ENCODE data around the gene EMC9. TPM values are rescaled to one million over a fixed set of nuclear protein-coding genes. Genes with fewer than 3 reads are reported as not detected.

The EMC9 gene
- total RNA-seq, 1 experiment from 2014 or later: 42.0 TPM

DNA sequence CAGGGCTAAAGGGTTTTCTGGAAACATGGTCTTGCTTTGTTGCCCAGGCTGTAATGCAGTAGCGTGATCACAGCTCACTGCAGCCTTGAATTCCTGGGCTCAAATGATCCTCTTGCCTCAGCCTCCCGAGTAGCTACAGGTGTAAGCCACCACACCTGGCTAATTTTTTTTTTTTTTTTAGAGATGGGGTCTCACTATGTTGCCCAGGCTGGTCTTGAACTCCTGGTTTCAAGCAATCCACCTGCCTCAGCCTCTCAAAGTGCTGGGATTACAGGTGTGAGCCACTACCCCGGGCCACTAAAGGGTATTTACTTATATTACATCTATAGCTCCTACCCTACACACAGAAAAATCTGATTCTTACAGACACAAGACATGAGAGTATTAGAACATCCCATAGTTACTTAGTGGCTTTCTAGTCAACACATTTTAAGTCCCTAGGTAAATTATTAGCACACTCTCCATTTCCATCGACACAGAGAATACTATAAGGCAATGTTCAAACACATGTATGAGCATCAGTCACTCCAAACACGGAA is 33.0 kb downstream of the EMC9 start (continued):
- TF ChIP-seq, protein P1, sequence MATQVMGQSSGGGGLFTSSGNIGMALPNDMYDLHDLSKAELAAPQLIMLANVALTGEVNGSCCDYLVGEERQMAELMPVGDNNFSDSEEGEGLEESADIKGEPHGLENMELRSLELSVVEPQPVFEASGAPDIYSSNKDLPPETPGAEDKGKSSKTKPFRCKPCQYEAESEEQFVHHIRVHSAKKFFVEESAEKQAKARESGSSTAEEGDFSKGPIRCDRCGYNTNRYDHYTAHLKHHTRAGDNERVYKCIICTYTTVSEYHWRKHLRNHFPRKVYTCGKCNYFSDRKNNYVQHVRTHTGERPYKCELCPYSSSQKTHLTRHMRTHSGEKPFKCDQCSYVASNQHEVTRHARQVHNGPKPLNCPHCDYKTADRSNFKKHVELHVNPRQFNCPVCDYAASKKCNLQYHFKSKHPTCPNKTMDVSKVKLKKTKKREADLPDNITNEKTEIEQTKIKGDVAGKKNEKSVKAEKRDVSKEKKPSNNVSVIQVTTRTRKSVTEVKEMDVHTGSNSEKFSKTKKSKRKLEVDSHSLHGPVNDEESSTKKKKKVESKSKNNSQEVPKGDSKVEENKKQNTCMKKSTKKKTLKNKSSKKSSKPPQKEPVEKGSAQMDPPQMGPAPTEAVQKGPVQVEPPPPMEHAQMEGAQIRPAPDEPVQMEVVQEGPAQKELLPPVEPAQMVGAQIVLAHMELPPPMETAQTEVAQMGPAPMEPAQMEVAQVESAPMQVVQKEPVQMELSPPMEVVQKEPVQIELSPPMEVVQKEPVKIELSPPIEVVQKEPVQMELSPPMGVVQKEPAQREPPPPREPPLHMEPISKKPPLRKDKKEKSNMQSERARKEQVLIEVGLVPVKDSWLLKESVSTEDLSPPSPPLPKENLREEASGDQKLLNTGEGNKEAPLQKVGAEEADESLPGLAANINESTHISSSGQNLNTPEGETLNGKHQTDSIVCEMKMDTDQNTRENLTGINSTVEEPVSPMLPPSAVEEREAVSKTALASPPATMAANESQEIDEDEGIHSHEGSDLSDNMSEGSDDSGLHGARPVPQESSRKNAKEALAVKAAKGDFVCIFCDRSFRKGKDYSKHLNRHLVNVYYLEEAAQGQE (IDR thresholded peaks at IDR 0.05; ENCODE audit: low read depth): no peak
- TF ChIP-seq TCF7L2 (IDR thresholded peaks at IDR 0.05; ENCODE audit: borderline replicate concordance, extremely low read depth, insufficient read depth, insufficient read length) (no peak), CTCF (IDR thresholded peaks at IDR 0.05 in 2 of 3, conservative IDR thresholded peaks at IDR 0.05 in 1 of 3; ENCODE audit: borderline replicate concordance in 1 of 3, insufficient read depth in 1 of 3, low read depth in 2 of 3, low read length in 2 of 3) (no peak), ZFX (IDR thresholded peaks at IDR 0.05) (no peak)

DNA sequence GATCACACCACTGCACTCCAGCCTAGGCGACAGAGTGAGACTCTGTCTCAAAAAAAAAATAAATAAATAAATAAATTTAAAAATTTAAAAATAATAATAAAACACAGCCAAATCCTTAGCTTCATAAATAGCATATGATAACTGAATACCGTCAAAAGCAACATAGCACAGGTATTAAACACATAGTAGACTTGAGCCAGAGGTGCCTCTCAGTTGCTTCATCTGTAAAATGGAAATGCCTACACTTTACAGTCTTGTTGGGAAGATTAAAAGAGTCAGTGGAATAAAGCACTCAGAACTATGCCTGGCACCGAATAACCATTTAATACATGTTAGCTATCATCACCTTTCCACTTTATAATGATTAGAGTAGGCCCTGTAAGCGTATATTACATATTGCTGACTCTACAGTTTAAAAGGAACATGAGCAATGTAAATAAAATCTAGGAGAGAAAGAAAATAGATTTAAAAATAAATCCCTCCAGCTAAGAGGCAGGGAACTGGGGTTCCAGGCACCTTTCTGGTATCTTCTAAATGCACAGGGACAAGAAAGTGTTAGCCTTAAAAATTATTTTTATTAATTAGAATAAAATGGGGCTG is 34.6 kb downstream of the EMC9 start:
- ChIA-PET POLR2A (interaction anchor here (1.0 to 3.6 kb wide), 4 partner anchors 9 to 49 kb away, joined by 3 to 20 read pairs (median 8); partner anchors contain the start of gene PCK2), CTCF (interaction anchor here (0.5 to 5.5 kb wide), 3 partner anchors 14 to 63 kb away, joined by 3 to 116 read pairs (median 73); partner anchors contain the start of gene PCK2), RAD21 (ENCODE audit: low non-redundant PET in 1 of 2, low total read pairs in 2 of 2, uncharacterized antibody in 2 of 2, unreplicated experiment in 2 of 2) (interaction anchor here (1.0 to 1.5 kb wide), 2 partner anchors 9 to 49 kb away, joined by 3 to 4 read pairs; no protein-coding TSS in a partner anchor)
- no peak for ATAC-seq
- H3K36me3 ChIP-seq (ENCODE audit: control insufficient read depth in 1 of 2, insufficient read depth in 2 of 2, low read length in 2 of 2): no peaks in the 10 kb centered on the region
- no peak for DNase-seq (ENCODE audit: low read depth, low spot score)
- no peaks in the 10 kb centered on the region for H4K20me1 ChIP-seq (ENCODE audit: insufficient read depth)
- H3K4me1 ChIP-seq (ENCODE audit: control insufficient read depth in 1 of 2, insufficient read depth in 2 of 2, low read length in 2 of 2): peaks cover 2 to 9% of the 10 kb centered on the region in 2 experiments; a peak in 3 of 4 replicates
- no peaks in the 10 kb centered on the region for H3K27me3 ChIP-seq (ENCODE audit: insufficient read depth, low read length)
- no peaks in the 10 kb centered on the region for H3K79me2 ChIP-seq (ENCODE audit: insufficient read depth, low read length)
- intact Hi-C loops (cut with micrococcal nuclease): no loop called here
- BruUV-seq (replicated peaks): no TSS peak
- H3K9me2 ChIP-seq (ENCODE audit: insufficient read depth): no peaks in the 10 kb centered on the region
- no peak overlapping the region for H3K4me3 ChIP-seq (replicated peaks in 1 of 2; ENCODE audit: low read depth in 1 of 2, low read length in 2 of 2)
- no peak overlapping the region for H3K9ac ChIP-seq (ENCODE audit: low read length)
- H3K27ac ChIP-seq (ENCODE audit: low read depth, low read length): no peak overlapping the region
- H3K4me2 ChIP-seq (ENCODE audit: low read length): no peak overlapping the region
- H2AFZ ChIP-seq (ENCODE audit: low read depth, low read length, poor library complexity, severe bottlenecking): no peak overlapping the region
- peaks cover 0 to 5% of the 10 kb centered on the region in 2 experiments; a peak in 1 of 4 replicates for H3K9me3 ChIP-seq (ENCODE audit: control insufficient read depth in 1 of 2, insufficient read depth in 1 of 2, low read depth in 1 of 2, low read length in 2 of 2)
- TF ChIP-seq, protein P2, sequence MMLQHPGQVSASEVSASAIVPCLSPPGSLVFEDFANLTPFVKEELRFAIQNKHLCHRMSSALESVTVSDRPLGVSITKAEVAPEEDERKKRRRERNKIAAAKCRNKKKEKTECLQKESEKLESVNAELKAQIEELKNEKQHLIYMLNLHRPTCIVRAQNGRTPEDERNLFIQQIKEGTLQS (IDR thresholded peaks at IDR 0.05): no peak
- TF ChIP-seq EGR1 (IDR thresholded peaks at IDR 0.05; ENCODE audit: low read depth): no peak
- TF ChIP-seq JUND (IDR thresholded peaks at IDR 0.05): no peak
- no peak for TF ChIP-seq MAX (IDR thresholded peaks at IDR 0.05)
- TF ChIP-seq, protein P3, sequence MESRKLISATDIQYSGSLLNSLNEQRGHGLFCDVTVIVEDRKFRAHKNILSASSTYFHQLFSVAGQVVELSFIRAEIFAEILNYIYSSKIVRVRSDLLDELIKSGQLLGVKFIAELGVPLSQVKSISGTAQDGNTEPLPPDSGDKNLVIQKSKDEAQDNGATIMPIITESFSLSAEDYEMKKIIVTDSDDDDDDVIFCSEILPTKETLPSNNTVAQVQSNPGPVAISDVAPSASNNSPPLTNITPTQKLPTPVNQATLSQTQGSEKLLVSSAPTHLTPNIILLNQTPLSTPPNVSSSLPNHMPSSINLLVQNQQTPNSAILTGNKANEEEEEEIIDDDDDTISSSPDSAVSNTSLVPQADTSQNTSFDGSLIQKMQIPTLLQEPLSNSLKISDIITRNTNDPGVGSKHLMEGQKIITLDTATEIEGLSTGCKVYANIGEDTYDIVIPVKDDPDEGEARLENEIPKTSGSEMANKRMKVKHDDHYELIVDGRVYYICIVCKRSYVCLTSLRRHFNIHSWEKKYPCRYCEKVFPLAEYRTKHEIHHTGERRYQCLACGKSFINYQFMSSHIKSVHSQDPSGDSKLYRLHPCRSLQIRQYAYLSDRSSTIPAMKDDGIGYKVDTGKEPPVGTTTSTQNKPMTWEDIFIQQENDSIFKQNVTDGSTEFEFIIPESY (IDR thresholded peaks at IDR 0.05; ENCODE audit: extremely low read depth, insufficient replicate concordance, low read length): no peak
- no peak for TF ChIP-seq EZH2 (IDR thresholded peaks at IDR 0.05)
- no peak for TF ChIP-seq YY1 (IDR thresholded peaks at IDR 0.05; ENCODE audit: extremely low read depth, insufficient replicate concordance, low read depth, low read length)
- TF ChIP-seq POLR2AphosphoS5 (IDR thresholded peaks at IDR 0.05; ENCODE audit: low read depth, low read length): no peak
- no peak for TF ChIP-seq ZFX (IDR thresholded peaks at IDR 0.05)
- no peak for TF ChIP-seq SIN3A (IDR thresholded peaks at IDR 0.05; ENCODE audit: low read depth)
- TF ChIP-seq CBX3 (IDR thresholded peaks at IDR 0.05; ENCODE audit: low read depth): no peak
- TF ChIP-seq CEBPB (IDR thresholded peaks at IDR 0.05; ENCODE audit: low read depth): no peak
- no peak for TF ChIP-seq FOSL1 (IDR thresholded peaks at IDR 0.05; ENCODE audit: low read depth)
